Pons (tissue), 1 donor: ENCODE measurements around the gene CACNB1.

Experiments
- DNase-seq: peaks from one replicate; pipeline ENCODE4 v3.0.0-alpha.2; 2016; ENCODE audit warnings: low spot score

The CACNB1 gene

DNA sequence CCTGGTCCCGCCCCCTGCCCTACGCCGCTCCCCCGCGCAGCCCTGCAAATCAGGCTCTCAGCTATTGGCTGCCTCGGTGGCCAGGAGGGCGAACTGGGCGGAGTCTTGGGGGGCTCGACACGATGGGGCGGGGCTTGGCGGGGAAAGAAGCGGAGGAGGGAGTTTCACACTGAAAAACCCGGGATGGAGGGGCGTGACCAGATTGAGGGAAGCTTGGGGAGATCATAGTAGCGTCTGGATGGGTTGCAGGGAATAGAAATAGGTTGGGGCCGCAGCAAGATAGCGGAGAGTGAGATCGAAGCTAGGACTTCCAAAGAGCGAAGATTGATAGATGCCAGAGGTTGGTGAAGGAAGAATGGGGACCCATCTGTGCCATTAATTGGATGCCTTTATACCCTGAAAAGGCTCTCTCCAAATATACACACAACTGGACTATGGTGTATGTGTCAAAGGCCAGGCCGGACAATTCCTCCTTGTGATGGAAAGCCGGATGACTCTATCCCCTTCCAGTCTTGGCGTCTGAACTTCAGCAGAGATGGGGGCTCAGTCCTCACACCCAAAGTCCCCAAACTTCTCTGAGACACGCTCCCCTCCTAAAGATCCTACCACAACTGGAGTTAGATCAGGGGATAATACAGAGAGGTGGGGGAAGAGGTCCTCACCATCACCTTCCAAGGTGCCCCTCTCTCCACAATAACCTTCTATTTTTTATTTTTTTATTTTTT, 28.7 kb upstream of the CACNB1 start:
- no peak for DNase-seq

- no peak for DNase-seq
These were observed 28.0 kb upstream of the CACNB1 start, which contains the start of gene STAC2 for GRCh38 chr17:39225308-39225958. Gene STAC2 (minus strand): TSS chr17:39225945. CDS start chr17:39225502, 443 bp downstream.

- DNase-seq = no peak
These were observed 27.4 kb upstream of the CACNB1 start for GRCh38 chr17:39224778-39225307.

- DNase-seq = no peak
These were observed 26.7 kb upstream of the CACNB1 start for GRCh38 chr17:39223907-39224777.

GRCh38 chr17:39222866-39223834, 25.7 kb upstream of the CACNB1 start:
- DNase-seq = no peak

DNA sequence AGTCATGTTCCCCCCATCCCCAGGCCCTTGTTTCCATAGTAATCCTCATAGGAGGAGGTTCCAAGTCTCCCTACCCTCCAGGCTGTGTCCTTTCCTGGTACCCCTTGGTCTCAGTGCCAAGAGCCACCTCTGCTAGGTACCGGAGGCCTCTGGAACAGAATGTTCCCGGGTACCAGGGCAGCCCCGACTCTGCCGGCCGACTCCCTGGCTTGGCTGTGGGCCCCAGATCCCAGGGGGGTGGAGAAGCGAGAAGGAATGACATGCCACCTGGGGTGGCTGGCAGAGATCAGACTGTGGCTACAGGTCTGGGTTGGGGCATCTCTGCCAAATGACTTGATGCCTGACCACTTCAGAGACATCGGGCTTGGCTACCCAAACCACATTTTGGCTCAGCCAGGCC, 24.7 kb upstream of the CACNB1 start:
- DNase-seq = no peak

DNA sequence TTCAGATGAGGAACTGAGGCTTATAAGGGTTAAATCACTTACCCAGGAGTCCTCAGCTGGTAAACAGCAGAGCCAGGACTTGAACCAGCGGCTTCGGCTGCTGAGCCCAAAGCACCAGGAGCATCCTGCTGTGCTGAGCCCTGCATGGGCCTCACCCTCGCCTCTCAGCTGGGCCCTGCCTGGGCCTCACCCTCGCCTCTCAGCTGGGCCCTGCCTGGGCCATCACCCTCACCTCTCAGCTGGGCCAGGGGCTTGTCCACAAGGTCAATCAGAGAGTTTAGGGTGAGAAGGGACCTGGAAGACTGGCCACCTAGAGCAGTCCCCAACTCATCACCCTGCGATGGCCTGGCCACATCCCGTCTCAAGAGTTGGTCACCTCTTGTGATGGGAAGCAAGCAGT, 24.1 kb upstream of the CACNB1 start:
- no peak for DNase-seq

DNA sequence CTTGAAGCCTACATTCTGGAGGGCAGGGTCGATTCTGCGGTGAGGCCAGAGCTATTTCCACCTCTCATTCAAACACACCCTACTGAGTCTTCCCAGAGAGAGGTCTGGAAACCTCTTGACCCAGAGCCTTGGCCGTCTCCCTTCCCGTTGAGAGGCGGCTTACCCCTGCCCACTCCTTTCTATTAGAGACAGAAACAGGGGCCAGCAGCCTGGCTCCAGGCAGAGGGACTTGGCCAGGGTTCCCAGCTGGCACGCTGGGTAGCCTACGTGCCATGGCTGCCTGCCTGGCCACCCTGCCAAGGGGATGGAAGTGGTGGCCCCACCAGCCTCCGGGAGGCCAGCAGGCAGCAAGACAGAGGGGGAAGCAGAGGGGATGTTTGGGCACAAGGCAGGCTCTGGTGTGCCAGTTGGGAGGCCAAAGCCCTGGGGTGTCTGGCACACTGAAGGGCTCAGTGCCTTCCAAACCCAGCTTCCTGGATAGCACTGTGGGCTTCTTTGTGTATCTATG, 22.2 kb upstream of the CACNB1 start:
- peak; percentile 65 for DNase-seq

- no peak for DNase-seq
These were observed 21.4 kb upstream of the CACNB1 start for GRCh38 chr17:39218906-39219305.

GRCh38 chr17:39217734-39218369, 20.4 kb upstream of the CACNB1 start:
- DNase-seq = no peak

DNA sequence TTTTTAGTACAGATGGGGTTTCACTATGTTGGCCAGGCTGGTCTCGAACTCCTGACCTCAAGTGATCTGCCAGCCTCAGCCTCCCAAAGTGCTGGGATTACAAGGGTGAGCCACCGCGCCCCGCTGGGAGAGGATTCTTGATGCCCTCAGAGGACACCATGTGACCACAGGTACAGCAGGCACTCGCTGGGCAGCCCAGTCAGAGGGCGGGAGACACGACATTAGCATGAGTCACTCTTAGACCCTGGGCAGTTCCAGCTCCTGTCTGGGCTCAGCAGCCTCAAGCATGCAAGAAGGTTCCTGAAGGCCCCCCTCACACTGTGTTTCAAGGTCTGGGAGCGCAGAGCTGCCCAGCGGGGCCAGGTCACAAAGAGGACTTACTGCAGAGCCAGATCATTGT, 16.4 kb upstream of the CACNB1 start:
- no peak for DNase-seq

- DNase-seq = no peak
These were observed 15.5 kb upstream of the CACNB1 start for GRCh38 chr17:39212841-39213480.

- DNase-seq = no peak
These were observed 14.8 kb upstream of the CACNB1 start for GRCh38 chr17:39212195-39212810.

GRCh38 chr17:39210093-39210434, 12.6 kb upstream of the CACNB1 start:
- no peak for DNase-seq

GRCh38 chr17:39209317-39210092, 12.0 kb upstream of the CACNB1 start:
- DNase-seq = peak; percentile 38

GRCh38 chr17:39208893-39209292, 11.4 kb upstream of the CACNB1 start:
- no peak for DNase-seq

DNA sequence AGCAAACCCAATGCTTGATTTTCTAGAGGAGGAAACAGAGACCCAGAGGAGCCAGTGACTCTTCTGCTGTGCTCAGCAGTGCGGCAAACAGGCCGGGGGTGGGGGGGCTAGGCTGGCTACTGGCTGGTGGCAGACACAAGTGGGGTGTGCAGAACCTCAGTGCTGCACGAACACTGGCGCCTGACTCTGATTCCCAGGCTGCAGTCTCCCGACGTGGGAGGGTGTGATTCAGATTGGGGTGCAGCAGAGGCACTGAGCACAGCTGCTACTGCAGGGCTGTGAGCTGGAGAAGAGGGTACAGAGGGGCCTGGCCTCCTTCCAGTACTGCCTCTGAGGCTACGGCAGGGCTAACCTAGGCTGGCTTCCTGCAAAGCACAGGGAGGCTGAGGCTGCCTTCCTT, 10.7 kb upstream of the CACNB1 start:
- DNase-seq = no peak

GRCh38 chr17:39205112-39205526, 7.7 kb upstream of the CACNB1 start:
- no peak for DNase-seq

- no peak for DNase-seq
These were observed 6.8 kb upstream of the CACNB1 start for GRCh38 chr17:39204245-39204644.
